K562 (cell line): ENCODE results near the gene TTYH2. TPM values are rescaled to one million over a fixed set of nuclear protein-coding genes. Genes with fewer than 3 reads are reported as not detected.
A peak's percentile ranks its signal among the peaks of the same experiment; 100 is the strongest.

Experiments used
- ARHGAP35 ChIP-seq: fragments of 450-650 bp; IDR thresholded peaks from 2 replicates; pipeline ENCODE4 v1.6.1; 2018; ENCODE audit not compliant: partially characterized antibody
- DIDO1 ChIP-seq: fragments of 450-650 bp; IDR thresholded peaks from 2 replicates; pipeline ENCODE4 v1.6.1; 2016; ENCODE audit warnings: low read depth, missing biosample characterization, missing genetic modification characterization
- FOXA3 ChIP-seq, 2 experiments: fragments of 450-650 bp in 1 of 2; sonication (generic) in 1 of 2; formaldehyde crosslinking; IDR thresholded peaks in 1 of 2; conservative IDR thresholded peaks in 1 of 2; 2 replicates each; pipeline versions ENCODE4 v1.4.0 to v1.8.0; 2020 to 2022; ENCODE audit warnings: mild to moderate bottlenecking in 2 of 2, missing genetic modification reagents in 1 of 2
- FOXJ3 ChIP-seq: sonication (generic); formaldehyde crosslinking; IDR thresholded peaks from 2 replicates; pipeline ENCODE4 v1.4.0; 2020; ENCODE audit warnings: mild to moderate bottlenecking, missing genetic modification reagents
- GTF2E2 ChIP-seq: fragments of 200-800 bp; sonication (Bioruptor generic); IDR thresholded peaks from 2 replicates; pipeline ENCODE4 v1.6.1; 2016; ENCODE audit warnings: missing genetic modification characterization, missing compliant biosample characterization
- HEY1 ChIP-seq: fragments of 250-450 bp; sonication (Bioruptor Pico); IDR thresholded peaks from 2 replicates; pipeline ENCODE4 v1.5.0; 2020; ENCODE audit warnings: mild to moderate bottlenecking, moderate library complexity, borderline replicate concordance
- ILF3 ChIP-seq: fragments of 450-650 bp; IDR thresholded peaks from 2 replicates; pipeline ENCODE4 v1.6.1; 2018; ENCODE audit warnings: antibody characterized with exemption, mild to moderate bottlenecking, moderate library complexity, borderline replicate concordance
- KAT7 ChIP-seq: sonication (generic); formaldehyde crosslinking; IDR thresholded peaks from 2 replicates; pipeline ENCODE4 v1.8.0; 2022; ENCODE audit warnings: missing genetic modification reagents, mild to moderate bottlenecking, borderline replicate concordance
- LCOR ChIP-seq: sonication (generic); formaldehyde crosslinking; IDR thresholded peaks from 2 replicates; pipeline ENCODE4 v1.8.0; 2022; ENCODE audit warnings: mild to moderate bottlenecking, missing genetic modification reagents
- NUFIP1 ChIP-seq: fragments of 450-650 bp; IDR thresholded peaks from 2 replicates; pipeline ENCODE4 v1.6.1; 2018; ENCODE audit not compliant: partially characterized antibody
- RBFOX2 ChIP-seq: fragments of 200-400 bp; formaldehyde crosslinking; IDR thresholded peaks from 2 replicates; pipeline ENCODE4 v1.6.1; 2017; ENCODE audit warnings: low read depth, mild to moderate bottlenecking, low read length, moderate library complexity
- RBM15 ChIP-seq: fragments of 200-400 bp; formaldehyde crosslinking; IDR thresholded peaks from 2 replicates; pipeline ENCODE4 v1.6.1; 2018; ENCODE audit warnings: mild to moderate bottlenecking, low read length, moderate library complexity; ENCODE audit not compliant: insufficient read depth
- SETDB1 ChIP-seq: IDR thresholded peaks from one replicate; pipeline ENCODE4 v1.6.1; 2012; ENCODE audit warnings: low read length, control low read depth, inconsistent platforms
- SRSF3 ChIP-seq: fragments of 200-400 bp; formaldehyde crosslinking; IDR thresholded peaks from 2 replicates; pipeline ENCODE4 v1.6.1; 2016; ENCODE audit warnings: mild to moderate bottlenecking, low read length, moderate library complexity; ENCODE audit not compliant: insufficient read depth
- TARDBP ChIP-seq: fragments of 450-650 bp; IDR thresholded peaks from 2 replicates; pipeline ENCODE4 v1.6.1; 2016
- TCF7 ChIP-seq: sonication (generic); IDR thresholded peaks from 2 replicates; pipeline ENCODE4 v1.6.1; 2016; ENCODE audit warnings: antibody characterized with exemption, borderline replicate concordance
- TRIM24 ChIP-seq, 2 experiments: fragments of 450-650 bp; IDR thresholded peaks; 2 replicates each; pipeline ENCODE4 v1.6.1; 2016
- U2AF1 ChIP-seq: fragments of 200-400 bp; formaldehyde crosslinking; optimal IDR thresholded peaks from 2 replicates; pipeline ENCODE3; 2017; ENCODE audit warnings: mild to moderate bottlenecking, low read depth, low read length, moderate library complexity
- ZKSCAN8 ChIP-seq: fragments of 200-800 bp; sonication (Bioruptor generic); IDR thresholded peaks from 2 replicates; pipeline ENCODE4 v1.6.1; 2016; ENCODE audit warnings: missing genetic modification characterization, missing compliant biosample characterization
- ZNF146 ChIP-seq: IDR thresholded peaks from one replicate; pipeline ENCODE4 v1.6.1; 2018; ENCODE audit warnings: missing compliant biosample characterization; ENCODE audit not compliant: unreplicated experiment
- ZNF77 ChIP-seq: fragments of 250-450 bp; sonication (Bioruptor Pico); IDR thresholded peaks from 2 replicates; pipeline ENCODE4 v1.5.0; 2020
- ZNF778 ChIP-seq: fragments of 450-650 bp; formaldehyde crosslinking; IDR thresholded peaks from 2 replicates; pipeline ENCODE4 v1.4.0; 2020; ENCODE audit warnings: mild to moderate bottlenecking, moderate library complexity
- polyA plus RNA-seq, 8 experiments: library from polyadenylated mRNA; depleted of rRNA in 4 of 8; stranded (reverse) in 5 of 8; unstranded in 3 of 8; fragments of >200 nt; fragmentation: Nextera tagmentation in 2 of 8; fragmentation: Illumina TruSeq in 1 of 8; extraction: Ambion mirVana in 2 of 8; extraction: Trizol in 1 of 8; gene quantifications; 2 replicates each; pipeline versions ENCODE4 v1.2.1 to v1.2.3, GENCODE V29; 2011 to 2014; ENCODE audit warnings: inconsistent platforms in 1 of 8, missing spikeins in 1 of 8
- total RNA-seq, 7 experiments: library from RNA; depleted of rRNA in 6 of 7; stranded (reverse); fragments of >200 nt in 6 of 7; fragmentation: Illumina TruSeq in 2 of 7; extraction: Trizol in 2 of 7; gene quantifications; 2 replicates each; pipeline versions ENCODE4 v1.2.1 to v1.2.3, GENCODE V29; 2011 to 2021; ENCODE audit warnings: low replicate concordance in 1 of 7
- TF ChIP-seq, protein P1 (sequence below): fragments of 450-650 bp; IDR thresholded peaks from 2 replicates; pipeline ENCODE4 v1.6.1; 2016; ENCODE audit warnings: borderline replicate concordance
- TF ChIP-seq, protein P2 (sequence below): fragments of 450-650 bp; formaldehyde crosslinking; IDR thresholded peaks from 2 replicates; pipeline ENCODE4 v1.4.0; 2022; ENCODE audit warnings: missing genetic modification characterization

TTYH2 gene
- total and polyA plus RNA-seq, 9 of the 15 experiments (the other 6 are each of a cell fraction or from before 2014, with no cell fraction given): 0.03 to 2.0 (median 0.91) TPM

DNA sequence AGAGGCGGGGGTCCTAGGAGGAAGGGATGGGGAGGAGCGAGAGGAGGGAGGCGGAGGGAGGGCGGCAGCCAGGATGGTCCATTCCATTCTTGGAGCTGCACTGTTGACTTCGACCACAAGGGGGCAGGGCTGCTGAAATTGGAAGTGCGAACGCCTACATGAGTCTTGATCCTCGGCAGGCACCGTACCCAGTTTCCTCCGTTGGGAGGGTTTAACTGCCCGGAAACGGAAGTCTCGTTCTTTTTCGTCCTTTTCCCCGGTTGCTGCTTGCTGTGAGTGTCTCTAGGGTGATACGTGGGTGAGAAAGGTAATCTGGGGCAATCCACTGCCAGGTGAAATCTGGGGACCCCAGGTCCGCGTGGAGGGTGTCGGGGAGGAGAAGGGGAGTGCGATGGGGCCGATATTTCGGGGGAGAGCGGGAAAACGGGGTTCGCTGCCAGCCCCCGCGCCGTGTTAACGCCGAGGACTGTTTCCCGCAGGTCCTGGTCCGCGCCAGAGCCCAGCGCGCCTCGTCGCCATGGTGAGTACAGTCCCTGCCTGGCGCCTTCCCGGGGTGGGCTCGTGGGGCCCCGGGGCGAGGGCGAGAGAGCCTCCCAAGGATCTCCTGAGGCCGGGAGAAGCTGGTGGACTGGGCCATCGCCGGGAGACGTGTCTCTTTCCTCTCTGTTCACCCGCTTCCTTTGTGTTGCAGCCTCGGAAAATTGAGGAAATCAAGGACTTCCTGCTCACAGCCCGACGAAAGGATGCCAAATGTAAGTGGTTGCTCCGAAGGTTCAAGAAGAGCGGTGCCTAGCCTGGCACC is 9.7 kb upstream of the TTYH2 start, which contains the start of gene RPL38 (continued):
- TF ChIP-seq SRSF3: 0 out of 2 replicates have a peak, but pooled peaks have one; percentile 47
- no peak for TF ChIP-seq ZKSCAN8 (CRISPR knock-in tag)
- TF ChIP-seq SETDB1: no peak
- no peak; the same call in 1 of the 2 replicates for TF ChIP-seq LCOR (CRISPR knock-in tag)
- TF ChIP-seq RBFOX2: peak; percentile 99
- no peak for TF ChIP-seq ZNF146 (CRISPR knock-in tag)
- no peak for TF ChIP-seq NUFIP1
- peak; percentile 8 for TF ChIP-seq ARHGAP35
- TF ChIP-seq DIDO1 (tag): peak; percentile 70; the same call in 1 of the 2 replicates
- TF ChIP-seq, protein P1, sequence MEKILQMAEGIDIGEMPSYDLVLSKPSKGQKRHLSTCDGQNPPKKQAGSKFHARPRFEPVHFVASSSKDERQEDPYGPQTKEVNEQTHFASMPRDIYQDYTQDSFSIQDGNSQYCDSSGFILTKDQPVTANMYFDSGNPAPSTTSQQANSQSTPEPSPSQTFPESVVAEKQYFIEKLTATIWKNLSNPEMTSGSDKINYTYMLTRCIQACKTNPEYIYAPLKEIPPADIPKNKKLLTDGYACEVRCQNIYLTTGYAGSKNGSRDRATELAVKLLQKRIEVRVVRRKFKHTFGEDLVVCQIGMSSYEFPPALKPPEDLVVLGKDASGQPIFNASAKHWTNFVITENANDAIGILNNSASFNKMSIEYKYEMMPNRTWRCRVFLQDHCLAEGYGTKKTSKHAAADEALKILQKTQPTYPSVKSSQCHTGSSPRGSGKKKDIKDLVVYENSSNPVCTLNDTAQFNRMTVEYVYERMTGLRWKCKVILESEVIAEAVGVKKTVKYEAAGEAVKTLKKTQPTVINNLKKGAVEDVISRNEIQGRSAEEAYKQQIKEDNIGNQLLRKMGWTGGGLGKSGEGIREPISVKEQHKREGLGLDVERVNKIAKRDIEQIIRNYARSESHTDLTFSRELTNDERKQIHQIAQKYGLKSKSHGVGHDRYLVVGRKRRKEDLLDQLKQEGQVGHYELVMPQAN: peak; percentile 96; the same call in 1 of the 2 replicates
- TF ChIP-seq FOXA3 (CRISPR knock-in tag; conservative IDR thresholded peaks at IDR 0.05 in 1 of 2, IDR thresholded peaks at IDR 0.05 in 1 of 2): no peak
- TF ChIP-seq GTF2E2 (tag): no peak; the same call in 1 of the 2 replicates
- no peak for TF ChIP-seq HEY1 (CRISPR knock-in tag)
- TF ChIP-seq, protein P2, sequence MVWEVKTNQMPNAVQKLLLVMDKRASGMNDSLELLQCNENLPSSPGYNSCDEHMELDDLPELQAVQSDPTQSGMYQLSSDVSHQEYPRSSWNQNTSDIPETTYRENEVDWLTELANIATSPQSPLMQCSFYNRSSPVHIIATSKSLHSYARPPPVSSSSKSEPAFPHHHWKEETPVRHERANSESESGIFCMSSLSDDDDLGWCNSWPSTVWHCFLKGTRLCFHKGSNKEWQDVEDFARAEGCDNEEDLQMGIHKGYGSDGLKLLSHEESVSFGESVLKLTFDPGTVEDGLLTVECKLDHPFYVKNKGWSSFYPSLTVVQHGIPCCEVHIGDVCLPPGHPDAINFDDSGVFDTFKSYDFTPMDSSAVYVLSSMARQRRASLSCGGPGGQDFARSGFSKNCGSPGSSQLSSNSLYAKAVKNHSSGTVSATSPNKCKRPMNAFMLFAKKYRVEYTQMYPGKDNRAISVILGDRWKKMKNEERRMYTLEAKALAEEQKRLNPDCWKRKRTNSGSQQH (CRISPR knock-in tag): peak; percentile 92
- peak; percentile 95; the same call in 1 of the 2 replicates for TF ChIP-seq KAT7 (CRISPR knock-in tag)
- TF ChIP-seq RBM15: no peak
- TF ChIP-seq ZNF77: 0 out of 2 replicates have a peak, but pooled peaks have one; percentile 28
- no peak for TF ChIP-seq ZNF778 (CRISPR knock-in tag)
- TF ChIP-seq TRIM24 (IDR thresholded peaks at IDR 0.05): peak in 1 of 2 experiments; percentile 64; a peak in 1 of 4 replicates
- 0 out of 2 replicates have a peak, but pooled peaks have one; percentile 30 for TF ChIP-seq ILF3
- TF ChIP-seq TCF7: peak; percentile 79; the same call in 1 of the 2 replicates
- no peak for TF ChIP-seq FOXJ3 (CRISPR knock-in tag)
- peak; percentile 54; the same call in 1 of the 2 replicates for TF ChIP-seq TARDBP
- TF ChIP-seq U2AF1: no peak
